Left renal pelvis (tissue), 4 donors: ENCODE measurements around the gene AHDC1. TPM values are rescaled to one million over a fixed set of nuclear protein-coding genes. Genes with fewer than 3 reads are reported as not detected.
"Not testable (repeated sequence)": the region's sequence is repeated elsewhere in the genome, so short reads cannot be mapped to it uniquely, and the experiment has no call there.

Source experiments
- DNase-seq, 4 donors: peaks; one replicate each; pipeline ENCODE4 v3.0.0-alpha.2; 2013; ENCODE audit warnings: low read depth in 4 of 4, low spot score in 3 of 4
- polyA plus RNA-seq, 4 donors: library from polyadenylated mRNA; unstranded; fragments of 120-200 nt; gene quantifications; one replicate each; pipeline ENCODE4 v1.2.1, GENCODE V29; 2013; ENCODE audit not compliant: insufficient read length in 4 of 4

The AHDC1 gene
- polyA plus RNA-seq, 4 donors = 35.9 to 63.8 (median 52.3) TPM

DNA sequence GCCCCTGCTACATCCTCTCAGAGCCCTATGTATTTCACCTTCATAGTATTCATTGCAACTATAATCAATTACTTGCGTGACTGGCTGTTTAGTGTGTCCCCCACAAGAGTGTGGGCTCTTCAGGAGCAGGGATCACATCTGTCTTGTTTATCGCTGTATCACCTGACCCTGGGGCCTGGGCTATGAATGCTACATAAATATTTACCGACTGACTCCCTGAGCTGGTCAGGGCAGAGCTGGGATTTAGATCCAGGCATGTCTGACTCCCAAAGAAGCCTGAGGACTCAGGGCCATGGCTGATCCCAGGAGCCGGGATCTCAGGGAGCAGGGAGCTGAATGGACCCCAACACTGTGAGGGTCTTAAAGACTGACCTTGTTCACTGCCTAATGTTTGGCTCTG, 49.7 kb downstream of the AHDC1 start:
- no peak for DNase-seq

DNA sequence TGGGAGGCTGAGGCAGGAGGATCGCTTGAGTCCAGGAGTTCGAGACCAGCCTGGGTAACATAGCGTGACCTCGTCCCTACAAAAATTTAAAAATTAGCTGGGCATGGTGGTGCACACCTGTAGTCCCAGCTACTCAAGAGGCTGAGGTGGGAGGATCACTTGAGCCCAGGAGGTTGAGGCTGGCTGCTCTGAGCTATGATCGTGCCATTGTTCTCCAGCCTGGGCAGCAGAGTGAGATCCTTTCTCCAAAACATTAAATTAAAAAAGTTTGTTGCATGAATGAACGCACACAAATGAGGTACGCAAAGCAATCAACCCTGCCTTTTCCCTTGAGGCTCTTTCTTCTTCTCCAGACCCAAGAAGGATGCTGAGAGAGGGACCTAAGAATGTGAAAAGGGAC, 50.1 kb downstream of the AHDC1 start:
- DNase-seq = not testable (repeated sequence)

DNA sequence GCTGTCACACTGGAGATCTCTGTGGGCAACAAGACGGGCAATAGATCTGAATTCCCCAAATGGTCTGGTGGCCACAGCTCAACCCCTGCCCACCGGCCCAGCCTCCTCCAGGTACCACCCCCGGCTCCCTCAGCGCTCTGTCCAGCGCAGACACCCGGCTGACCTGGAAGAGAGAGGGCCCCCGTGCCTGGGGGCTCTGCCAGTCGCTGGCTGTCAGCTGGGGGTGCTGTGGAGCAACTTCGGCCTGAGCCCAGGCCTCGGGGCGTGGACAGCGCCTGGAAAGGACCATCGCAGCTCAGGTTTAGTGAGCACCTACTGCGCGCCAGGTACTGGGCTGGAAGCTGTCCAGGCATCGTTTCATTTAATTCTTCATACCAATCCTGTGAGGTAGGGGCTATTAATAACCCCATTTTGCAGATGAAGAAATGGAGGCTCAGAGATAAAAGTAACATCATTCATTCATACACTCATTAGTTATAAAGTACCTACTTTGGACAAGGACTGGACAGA, 51.0 kb downstream of the AHDC1 start:
- no peak for DNase-seq

DNA sequence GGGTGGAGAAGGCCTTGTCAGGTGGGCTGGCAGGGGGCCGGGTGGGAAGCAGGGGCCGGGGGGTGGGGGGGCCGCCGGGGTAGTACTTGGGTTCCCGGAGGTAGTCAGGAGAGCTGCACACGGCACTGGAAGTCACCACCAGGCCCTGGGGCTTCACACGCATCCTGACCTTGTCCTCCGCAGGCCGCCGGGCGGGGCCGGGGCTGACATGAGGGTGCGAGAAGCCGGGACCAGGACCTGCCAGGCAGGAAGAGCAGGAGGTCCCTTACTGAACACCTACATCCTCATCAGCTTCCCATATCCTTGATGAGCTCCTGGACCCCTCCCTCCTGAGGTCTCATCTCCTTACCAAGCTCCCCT, 52.0 kb downstream of the AHDC1 start:
- no peak for DNase-seq

DNA sequence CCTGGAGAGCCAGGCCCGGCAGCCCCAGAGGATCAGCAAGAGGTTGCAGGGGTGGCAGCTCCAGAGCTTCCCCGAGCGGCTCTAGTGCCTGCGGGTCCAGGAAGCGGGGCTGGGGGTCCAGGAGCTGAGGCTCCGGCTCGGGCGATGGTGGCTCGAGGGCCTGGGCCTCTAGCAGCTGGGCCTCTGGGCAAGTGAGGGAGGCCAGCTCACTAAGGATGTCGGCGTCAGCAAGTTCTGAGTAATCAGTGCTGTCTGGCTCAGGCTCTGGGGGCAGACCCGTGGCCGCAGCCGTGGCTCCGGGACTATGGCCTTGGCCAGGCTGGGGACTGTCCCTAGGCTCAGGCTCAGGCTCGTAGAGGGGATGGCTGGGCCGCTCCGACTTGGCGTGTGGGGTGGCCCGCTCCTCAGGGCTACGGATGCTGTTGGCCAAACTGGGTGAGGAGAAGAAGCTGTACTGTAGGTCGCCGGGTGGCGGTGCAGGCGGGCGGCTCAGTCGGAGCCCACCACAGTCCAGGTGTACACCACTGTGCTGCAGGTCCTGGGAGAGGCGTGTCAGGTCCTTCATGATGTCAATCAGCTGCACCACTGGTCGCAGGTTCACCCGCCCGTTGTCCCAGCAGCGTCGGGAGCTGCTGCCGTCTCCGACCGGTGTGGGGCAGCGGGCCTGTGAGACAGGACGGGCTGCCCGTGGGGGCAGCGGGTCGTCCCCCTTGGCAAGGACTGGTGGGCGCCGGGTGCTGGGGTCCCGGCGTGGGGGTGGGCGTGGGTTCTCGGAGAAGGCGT, 52.6 kb downstream of the AHDC1 start:
- no peak for DNase-seq

DNA sequence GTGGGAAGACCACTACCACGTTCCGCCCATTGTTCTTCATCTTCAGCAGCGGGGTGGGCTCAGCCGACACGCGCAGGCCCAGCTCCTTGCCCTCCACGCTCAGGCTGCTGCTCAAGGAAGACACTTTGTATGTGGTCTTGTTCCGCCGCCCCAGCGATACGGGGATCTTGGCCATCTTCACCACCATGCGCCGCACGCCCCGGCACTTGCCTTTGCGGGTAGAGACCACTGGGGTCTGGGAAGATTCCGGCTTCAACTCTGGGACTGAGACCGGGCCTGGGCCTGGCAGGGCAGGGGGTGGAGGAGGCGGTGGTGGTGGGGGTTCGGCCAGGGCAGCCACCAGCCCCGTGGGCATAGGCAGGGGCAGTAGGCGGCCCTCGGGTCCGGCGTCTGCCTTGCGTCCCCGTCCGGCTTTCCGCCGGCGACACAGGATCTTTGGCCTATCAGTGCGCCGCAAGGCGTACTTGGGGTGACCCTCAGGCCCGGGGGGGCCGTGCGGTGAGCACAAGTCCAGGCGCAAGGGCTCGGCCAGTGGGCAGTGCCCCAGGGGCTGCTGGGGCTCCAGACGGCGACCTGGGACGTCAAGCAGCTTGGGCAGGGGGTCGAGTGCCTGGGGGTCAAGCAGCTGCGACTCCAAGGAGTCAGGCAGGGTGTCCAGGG, 53.3 kb downstream of the AHDC1 start:
- no peak for DNase-seq

DNA sequence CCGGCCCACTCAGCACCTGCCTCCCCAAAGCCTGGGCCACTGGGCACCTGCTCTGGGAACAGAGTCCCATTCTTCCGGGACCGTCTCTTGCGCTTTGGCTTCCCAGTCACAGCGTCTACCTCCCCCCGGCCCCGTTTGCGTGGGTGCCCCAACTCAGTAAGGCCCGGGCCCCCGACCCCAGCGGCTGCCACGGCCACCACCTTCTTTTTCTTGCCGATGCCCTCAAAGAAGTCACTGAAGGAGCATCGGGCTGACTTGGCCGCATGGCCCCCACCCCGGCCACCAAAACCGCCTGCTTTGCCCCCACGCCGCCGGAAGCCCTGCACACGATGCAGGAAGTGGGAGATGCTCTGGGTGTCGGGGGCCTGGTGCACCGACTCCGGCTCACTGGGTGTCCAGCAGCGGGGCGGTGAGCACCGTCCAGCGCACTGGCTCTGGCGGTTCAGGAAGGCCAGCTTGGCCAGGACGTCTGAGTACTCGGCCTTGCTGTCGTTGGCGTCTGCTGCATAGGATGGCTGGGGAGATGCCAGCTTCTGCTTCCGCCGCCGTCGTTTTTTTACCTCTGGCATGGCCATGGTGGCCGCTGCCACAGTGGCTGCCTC, 54.0 kb downstream of the AHDC1 start:
- no peak for DNase-seq

DNA sequence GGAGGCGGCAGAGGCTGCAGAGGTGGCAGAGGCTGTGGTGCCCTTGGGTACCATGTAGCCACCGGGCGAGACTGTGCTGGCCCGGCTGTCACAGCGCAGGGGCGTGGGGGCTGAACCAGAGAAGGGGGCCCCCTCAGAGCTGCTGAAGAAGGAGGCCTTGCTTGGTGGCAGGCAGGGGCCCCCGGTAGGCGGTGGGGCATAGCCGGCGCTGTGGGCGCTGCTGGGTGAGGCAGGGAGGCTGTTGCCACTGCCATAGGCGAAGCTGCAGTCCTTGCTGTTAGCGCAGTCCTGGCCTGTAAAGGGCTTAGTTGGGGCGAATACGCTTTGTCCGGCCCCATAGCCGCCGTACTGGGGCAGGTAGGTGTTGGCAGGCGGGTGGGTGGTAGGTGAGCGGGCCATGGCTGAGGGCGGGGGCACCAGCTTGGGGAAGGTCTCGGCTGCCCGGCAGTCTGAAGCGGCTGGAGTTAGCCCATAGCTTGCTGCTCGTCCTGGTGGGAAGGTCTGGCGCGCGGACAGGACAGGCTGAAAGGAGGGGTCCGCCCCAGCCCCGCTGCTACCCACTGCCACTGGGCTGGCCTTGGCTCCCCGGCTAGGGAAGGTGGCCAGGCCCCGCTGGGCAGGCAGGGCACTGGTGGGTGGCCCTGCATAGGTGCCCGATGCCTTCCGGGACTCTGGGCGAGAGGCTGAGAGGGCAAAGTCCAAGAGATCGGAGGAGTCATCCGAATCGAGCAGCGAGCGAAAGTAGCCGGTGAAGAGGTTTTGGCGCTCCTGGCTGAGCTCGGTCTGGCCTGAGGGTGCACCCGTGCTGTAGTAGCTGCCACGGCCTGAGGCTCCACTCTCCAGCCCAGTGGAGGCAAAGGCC, 54.9 kb downstream of the AHDC1 start:
- no peak for DNase-seq

DNA sequence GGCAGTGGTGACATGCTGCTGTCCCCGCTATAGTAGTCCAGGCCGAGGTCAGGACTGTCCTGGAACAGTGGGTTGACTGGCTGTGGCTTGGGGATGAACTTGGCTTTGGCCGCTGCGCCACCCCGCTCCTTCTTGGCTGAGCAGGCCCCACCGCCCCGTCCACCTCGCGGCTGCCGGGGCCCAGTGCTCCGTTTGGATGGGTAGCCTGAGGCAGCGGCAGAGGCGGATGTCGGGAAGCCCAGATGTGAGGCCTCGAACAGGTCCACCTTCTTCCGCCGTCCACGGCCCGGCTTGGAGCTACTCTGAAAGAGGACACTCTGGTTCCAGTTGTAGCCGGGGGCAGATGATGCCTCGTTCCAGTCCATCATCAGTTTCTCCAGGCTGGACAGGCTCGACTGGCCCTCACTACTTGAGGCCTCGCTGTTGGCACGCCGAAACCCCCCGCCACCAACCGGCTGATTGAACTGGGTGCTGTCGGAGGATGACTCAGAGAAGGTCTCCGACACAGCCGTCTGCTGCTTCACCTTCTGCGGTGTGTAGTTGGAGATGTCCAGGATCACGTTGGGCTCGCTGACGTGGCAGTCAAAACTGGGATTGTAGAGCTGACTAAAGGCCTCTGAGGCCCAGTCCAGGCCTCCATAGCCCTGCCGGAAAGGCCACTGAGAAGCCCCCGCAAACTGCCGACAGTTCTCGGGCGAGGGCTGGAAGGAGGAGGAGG, 55.6 kb downstream of the AHDC1 start:
- no peak for DNase-seq

DNA sequence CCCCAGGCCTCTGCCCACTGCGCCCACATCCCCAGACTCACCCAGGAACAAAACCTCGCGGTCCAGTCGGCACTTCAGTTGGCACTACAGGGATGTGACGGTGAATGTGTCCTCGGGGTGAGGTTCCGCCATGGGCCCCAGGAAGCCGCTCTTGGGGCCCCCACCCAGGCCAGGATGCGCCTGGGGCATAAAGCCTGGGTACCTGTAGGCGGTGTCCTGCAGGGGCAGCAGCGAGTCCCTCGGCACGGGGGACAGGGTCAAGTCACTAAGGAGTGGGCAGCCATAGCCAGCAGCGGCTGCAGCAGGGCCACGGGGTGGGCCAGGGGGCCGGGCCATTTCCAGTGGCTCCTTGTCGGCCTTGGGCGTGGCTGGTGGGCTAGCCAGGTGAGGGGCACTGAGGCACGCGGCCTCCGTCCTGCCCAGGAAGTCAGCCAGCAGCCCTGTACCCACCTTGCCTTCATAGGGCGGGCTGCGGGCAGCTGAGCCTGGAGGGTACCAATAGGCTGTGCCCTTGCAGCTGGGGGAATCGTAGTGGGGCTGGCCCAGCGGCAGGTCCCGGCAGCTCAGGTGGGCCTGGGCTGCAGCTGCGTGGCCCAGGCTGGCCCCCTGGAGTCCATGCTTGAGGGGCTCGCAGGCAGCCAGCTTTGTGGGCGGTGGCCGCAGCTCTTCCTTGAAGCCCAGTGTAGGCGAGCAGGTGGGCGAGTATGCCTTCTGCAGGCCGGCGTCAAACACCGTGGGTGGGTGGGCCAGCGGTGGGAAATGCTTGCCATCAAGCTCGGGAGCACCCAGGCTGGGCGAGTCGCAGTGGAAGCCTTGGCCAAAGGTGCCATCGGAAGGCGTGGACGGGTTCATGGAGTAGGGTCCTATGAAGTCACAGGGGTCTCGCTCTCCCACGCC, 56.5 kb downstream of the AHDC1 start:
- no peak for DNase-seq

DNA sequence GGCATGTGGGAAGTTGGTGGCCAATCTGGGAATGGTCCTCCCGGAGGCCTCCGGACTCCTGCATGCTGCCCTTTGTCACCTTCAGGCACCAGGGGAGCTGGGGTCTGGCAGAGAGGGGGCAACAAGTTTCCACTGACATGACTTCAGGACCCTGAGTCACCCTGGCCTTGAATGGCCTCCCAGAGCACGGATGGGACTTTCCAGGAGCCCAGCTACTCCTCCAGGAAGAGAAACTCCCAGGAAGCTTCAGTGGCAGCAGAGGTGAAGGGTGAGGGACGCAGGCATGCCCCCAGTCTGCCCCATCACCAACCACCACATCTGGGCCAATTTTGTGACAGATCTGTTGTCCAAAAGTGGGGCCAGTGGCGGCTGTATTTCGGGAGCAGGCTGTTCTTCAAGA, 58.1 kb downstream of the AHDC1 start:
- DNase-seq = no peak

DNA sequence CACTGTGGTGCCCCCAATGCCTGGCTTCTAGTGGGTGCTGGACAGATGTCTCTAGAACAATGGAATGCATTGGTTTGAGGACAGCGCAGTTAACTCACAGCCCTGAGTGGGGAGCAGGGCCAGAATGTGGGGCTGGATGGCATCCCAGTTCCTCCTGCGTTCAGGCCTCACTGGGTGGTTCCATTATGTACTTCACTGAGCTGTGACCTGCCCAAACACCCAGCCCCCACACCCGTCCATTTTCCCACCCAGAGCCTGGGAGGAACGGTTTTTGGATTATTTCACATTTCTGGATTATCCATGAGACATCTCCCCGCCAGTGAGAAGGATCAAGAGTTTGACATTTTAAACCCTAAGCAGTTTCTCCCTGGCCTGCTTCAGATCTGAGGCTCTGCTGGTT, 58.7 kb downstream of the AHDC1 start:
- no peak for DNase-seq

DNA sequence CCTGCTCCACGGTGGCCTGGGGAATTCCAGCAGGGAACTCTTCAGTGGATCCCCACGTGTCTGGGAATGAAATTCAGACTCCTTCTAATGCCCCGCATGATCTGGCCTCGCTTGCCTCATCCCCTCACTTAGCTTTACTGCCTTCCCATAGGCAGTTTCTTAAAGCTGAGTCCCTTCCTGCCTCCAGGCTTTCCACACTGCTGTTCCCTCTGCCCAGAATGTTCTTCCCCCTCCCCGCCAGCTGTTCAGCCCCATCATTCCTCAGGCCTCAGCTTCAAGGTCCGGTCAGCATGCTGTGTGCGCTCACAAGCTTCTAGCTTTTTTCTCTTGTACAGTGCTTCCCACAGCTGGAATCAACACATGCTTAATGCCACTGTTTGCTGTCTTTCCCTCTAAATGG, 59.1 kb downstream of the AHDC1 start:
- no peak for DNase-seq

DNA sequence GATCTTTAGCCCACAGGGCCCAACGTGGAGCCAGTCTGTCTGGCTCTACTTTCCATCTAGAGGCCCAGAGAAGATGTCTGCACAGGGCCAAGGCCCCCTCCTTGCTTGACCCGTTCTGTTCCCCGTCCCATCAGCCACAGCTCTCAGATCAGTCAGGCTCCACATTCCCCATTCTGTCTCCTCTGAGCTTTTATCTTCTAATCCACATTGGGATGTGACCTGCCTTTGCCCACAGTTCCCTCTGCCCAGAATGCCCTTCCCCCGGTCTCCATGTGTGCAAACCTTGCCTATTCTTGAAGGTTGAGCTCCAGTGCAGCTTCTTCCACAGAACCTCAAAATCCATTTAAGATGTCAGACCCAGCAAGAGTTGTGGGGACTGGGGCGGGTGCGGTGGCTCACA, 60.7 kb downstream of the AHDC1 start:
- no peak for DNase-seq

DNA sequence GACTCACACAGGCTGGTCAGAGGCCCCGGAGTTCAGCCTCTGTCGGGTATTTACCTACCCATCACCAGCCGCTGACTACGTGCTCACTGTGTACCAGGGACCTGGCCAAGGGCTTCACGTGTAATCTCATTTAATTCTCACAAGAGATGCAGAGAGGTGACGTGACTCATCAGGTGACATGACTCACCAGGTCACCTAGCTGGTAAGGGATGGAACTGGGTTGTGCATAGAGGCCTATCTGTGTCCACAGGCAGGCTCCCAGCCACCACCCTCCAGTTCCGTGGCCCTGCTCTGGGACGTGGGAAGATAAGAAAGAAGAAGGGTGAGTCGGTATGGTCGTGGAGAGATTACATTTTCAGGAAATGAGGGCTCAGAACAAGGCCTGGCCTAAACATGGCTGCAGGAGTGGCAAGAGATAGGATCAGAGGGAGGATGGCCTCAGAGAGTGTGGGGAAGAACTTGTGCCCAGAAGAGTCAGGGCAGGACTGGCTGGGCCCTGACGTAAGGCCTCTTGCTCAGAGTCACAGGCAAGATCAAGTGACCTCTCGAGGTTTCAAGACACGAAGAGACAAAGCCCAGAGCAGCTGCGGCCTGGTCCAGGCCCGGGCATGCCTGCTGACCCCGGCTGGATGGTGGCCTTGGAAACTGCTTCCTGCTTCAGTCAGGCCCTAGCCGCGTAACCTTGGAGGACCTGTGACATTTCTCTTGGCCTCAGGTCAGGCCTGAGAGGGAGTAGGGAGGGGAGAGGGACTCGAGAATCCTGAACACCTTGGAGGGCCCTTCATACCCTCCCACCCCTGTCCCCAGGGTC, 61.3 kb downstream of the AHDC1 start:
- DNase-seq = no peak

DNA sequence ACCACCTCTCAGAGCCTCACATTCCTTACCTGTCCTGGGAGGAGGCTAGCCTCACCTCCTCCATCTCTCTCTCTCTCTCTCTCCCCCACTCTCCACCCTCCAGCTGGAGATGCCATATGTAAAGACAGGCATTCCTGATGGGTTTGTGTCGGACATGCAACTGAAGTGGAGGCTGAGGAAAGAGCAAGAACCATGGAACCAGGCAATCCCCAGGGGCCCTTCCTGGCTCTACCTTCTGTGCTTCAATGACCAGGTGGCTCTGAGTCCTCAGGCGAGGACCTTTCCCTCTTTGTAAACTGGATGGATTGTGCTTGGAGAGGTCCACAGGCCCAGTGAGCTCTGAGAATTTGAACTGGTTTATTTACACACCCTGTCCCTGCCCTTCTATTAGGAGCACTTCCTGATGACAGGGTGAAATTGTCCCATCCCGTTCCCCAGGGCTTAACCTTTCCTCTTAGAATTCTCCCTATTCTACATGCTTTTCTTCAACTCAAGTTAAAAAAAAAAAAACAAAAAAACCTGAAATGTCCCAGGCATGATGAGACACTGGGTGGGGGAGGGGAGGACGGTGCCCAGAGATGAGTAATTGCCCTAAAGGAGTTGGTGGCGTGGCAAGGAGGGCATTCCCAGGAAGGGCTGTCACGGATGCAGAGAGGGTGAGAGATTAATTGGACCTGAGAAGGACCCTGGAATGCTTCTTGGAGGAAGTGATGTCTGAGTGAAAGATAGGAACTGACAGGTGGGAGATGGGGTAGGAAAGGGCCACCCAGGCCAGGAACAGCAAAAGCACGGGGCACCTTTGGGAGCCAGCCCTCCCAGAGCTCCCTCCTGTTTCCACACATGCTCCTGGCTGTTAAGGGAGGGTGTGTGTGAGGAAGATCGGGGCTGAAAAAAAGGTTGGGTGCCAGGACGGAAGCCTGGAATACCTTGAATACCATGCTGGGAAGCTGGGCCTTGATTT, 63.8 kb downstream of the AHDC1 start:
- no peak for DNase-seq

DNA sequence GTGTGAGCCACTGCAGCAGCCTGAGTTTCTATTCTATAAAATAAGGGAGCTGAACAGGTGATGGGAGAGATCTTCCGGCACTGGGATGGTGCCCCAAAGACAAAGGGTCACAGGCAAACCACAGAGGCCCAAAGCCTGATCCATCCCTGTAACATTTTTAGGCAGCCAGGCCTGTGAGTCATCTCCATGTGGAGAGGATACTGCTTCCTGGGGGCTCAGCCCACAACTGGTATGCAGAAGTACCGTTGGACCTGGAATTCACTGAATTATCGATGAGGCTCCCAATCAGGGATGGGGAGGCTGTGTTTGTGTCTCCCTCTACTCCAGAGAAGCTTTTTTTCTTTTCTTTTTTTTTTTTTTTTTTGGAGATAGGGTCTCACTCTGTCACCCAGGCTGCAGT, 65.2 kb downstream of the AHDC1 start:
- DNase-seq = no peak
